ENCODE measurements around the gene MT1G. TPM values are rescaled to one million over a fixed set of nuclear protein-coding genes. Genes with fewer than 3 reads are reported as not detected.

MT1G gene
- polyA plus RNA-seq, 2 of the 4 experiments (the other 2 are of a cell fraction), result not detected

DNA sequence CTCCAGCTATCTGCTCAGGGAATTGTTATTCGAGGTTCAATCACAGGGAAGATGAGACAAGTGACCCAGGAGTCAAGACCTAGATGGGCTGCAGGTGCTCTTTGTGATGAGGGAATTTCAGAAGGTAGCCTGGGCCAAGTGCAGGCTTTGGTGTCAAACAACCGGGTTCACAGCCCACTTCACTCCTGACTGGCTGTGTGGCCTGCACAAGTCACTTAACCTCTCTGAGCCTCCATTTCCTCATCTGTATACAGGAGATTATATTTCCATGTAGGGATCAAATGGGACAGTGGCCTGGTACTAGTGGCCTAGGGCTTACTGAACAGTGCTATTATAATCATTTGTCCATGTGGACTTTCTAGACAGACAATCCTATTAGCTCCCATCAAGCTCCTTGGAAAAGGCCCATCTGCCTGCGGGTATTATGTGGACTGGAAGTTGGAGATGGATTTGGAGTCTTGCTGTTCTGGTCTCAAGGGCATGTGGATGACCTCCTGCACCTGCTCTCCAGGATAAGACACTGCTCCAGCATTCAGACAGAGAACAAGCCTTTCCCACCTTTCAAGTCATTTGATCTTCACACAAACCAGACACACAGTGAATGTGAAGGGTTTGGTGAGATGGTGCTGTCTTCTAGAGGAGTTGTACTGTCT, 11.3 kb upstream of the MT1G start:
- WGBS (ENCODE audit: missing lambda C conversion rate), result 77% methylated on average over 3 of the region's 3 CpGs
- ChIA-PET POLR2A (no interaction called here), CTCF (interaction anchor here (1.2 to 4.3 kb wide), 5 partner anchors 17 to 111 kb away, joined by 3 to 33 read pairs (median 13); no protein-coding TSS in a partner anchor)
- no peak overlapping the region; a peak in 1 of 6 replicates for H3K27ac ChIP-seq
- no peak for FAIRE-seq
- ATAC-seq, result no peak
- no peak for DNase-seq (ENCODE audit: low read depth in 1 of 2, low spot score in 1 of 2)
- H3K4me3 ChIP-seq, result no peak overlapping the region
- no peaks in the 10 kb centered on the region for H3K9me3 ChIP-seq
- H3K4me1 ChIP-seq, result peaks cover 9% of the 10 kb centered on the region; the same call in 2 of the 3 replicates
- H3K4me2 ChIP-seq, result no peak overlapping the region
- peak; percentile 17 for TF ChIP-seq ZFP36 (IDR thresholded peaks at IDR 0.05; ENCODE audit: borderline replicate concordance, partially characterized antibody)
- TF ChIP-seq CHD4 (IDR thresholded peaks at IDR 0.05; ENCODE audit: borderline replicate concordance), result no peak

DNA sequence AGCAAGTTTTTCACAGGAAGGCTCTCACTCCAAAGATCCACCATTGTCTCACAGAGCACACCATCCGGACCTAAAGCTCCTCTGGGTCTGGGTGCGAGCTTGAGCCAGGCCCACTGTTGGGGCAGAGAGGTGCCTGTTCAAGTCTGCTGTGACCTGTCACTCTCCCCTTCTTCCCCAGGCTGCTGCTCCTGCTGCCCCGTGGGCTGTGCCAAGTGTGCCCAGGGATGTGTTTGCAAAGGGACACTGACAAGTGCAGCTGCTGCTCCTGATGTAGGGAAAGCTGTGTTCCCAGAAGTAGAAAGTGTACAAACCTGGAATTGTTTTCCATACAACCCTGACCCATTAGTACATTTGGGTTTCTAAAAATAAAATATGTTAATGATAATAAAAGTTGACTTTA, 9.6 kb upstream of the MT1G start:
- Histone ChIP-seq H3K27ac (no peak overlapping the region), H3K4me3 (no peak overlapping the region), H3K9me3 (no peaks in the 10 kb centered on the region), H3K4me2 (no peak overlapping the region), H3K4me1 (peaks cover 4% of the 10 kb centered on the region; the same call in 1 of the 3 replicates)
- ATAC-seq, result no peak
- DNase-seq (ENCODE audit: low read depth in 1 of 2, low spot score in 1 of 2), result no peak
- TF ChIP-seq, protein P1, sequence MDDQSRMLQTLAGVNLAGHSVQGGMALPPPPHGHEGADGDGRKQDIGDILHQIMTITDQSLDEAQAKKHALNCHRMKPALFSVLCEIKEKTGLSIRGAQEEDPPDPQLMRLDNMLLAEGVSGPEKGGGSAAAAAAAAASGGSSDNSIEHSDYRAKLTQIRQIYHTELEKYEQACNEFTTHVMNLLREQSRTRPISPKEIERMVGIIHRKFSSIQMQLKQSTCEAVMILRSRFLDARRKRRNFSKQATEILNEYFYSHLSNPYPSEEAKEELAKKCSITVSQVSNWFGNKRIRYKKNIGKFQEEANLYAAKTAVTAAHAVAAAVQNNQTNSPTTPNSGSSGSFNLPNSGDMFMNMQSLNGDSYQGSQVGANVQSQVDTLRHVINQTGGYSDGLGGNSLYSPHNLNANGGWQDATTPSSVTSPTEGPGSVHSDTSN (IDR thresholded peaks at IDR 0.05), result no peak
- TF ChIP-seq JUNB (IDR thresholded peaks at IDR 0.05) (no peak), MAFK (IDR thresholded peaks at IDR 0.05; ENCODE audit: partially characterized antibody) (no peak), HOXB5 (CRISPR knock-in tag; IDR thresholded peaks at IDR 0.05) (no peak), EHF (CRISPR knock-in tag; IDR thresholded peaks at IDR 0.05) (no peak), NFE2L2 (conservative IDR thresholded peaks at IDR 0.05; ENCODE audit: low read length) (no peak), SREBF2 (IDR thresholded peaks at IDR 0.05) (no peak), BHLHE40 (IDR thresholded peaks at IDR 0.05; ENCODE audit: low read depth, low read length) (no peak), RARB (CRISPR knock-in tag; IDR thresholded peaks at IDR 0.05) (no peak), FOXS1 (CRISPR knock-in tag; IDR thresholded peaks at IDR 0.05) (no peak), NPAS2 (CRISPR knock-in tag; IDR thresholded peaks at IDR 0.05; ENCODE audit: borderline replicate concordance) (no peak), NR3C1 (IDR thresholded peaks at IDR 0.05) (no peak), HOXA7 (CRISPR knock-in tag; IDR thresholded peaks at IDR 0.05) (no peak), KDM5A (IDR thresholded peaks at IDR 0.05) (no peak), POLR2AphosphoS2 (conservative IDR thresholded peaks at IDR 0.05; ENCODE audit: low read length) (no peak)
- TF ChIP-seq, protein P2, sequence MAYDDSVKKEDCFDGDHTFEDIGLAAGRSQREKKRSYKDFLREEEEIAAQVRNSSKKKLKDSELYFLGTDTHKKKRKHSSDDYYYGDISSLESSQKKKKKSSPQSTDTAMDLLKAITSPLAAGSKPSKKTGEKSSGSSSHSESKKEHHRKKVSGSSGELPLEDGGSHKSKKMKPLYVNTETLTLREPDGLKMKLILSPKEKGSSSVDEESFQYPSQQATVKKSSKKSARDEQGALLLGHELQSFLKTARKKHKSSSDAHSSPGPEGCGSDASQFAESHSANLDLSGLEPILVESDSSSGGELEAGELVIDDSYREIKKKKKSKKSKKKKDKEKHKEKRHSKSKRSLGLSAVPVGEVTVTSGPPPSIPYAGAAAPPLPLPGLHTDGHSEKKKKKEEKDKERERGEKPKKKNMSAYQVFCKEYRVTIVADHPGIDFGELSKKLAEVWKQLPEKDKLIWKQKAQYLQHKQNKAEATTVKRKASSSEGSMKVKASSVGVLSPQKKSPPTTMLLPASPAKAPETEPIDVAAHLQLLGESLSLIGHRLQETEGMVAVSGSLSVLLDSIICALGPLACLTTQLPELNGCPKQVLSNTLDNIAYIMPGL (CRISPR knock-in tag; IDR thresholded peaks at IDR 0.05; ENCODE audit: borderline replicate concordance), result no peak
- TF ChIP-seq, protein P3, sequence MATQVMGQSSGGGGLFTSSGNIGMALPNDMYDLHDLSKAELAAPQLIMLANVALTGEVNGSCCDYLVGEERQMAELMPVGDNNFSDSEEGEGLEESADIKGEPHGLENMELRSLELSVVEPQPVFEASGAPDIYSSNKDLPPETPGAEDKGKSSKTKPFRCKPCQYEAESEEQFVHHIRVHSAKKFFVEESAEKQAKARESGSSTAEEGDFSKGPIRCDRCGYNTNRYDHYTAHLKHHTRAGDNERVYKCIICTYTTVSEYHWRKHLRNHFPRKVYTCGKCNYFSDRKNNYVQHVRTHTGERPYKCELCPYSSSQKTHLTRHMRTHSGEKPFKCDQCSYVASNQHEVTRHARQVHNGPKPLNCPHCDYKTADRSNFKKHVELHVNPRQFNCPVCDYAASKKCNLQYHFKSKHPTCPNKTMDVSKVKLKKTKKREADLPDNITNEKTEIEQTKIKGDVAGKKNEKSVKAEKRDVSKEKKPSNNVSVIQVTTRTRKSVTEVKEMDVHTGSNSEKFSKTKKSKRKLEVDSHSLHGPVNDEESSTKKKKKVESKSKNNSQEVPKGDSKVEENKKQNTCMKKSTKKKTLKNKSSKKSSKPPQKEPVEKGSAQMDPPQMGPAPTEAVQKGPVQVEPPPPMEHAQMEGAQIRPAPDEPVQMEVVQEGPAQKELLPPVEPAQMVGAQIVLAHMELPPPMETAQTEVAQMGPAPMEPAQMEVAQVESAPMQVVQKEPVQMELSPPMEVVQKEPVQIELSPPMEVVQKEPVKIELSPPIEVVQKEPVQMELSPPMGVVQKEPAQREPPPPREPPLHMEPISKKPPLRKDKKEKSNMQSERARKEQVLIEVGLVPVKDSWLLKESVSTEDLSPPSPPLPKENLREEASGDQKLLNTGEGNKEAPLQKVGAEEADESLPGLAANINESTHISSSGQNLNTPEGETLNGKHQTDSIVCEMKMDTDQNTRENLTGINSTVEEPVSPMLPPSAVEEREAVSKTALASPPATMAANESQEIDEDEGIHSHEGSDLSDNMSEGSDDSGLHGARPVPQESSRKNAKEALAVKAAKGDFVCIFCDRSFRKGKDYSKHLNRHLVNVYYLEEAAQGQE (IDR thresholded peaks at IDR 0.05), result no peak
- TF ChIP-seq, protein P4, sequence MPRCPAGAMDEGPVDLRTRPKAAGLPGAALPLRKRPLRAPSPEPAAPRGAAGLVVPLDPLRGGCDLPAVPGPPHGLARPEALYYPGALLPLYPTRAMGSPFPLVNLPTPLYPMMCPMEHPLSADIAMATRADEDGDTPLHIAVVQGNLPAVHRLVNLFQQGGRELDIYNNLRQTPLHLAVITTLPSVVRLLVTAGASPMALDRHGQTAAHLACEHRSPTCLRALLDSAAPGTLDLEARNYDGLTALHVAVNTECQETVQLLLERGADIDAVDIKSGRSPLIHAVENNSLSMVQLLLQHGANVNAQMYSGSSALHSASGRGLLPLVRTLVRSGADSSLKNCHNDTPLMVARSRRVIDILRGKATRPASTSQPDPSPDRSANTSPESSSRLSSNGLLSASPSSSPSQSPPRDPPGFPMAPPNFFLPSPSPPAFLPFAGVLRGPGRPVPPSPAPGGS (IDR thresholded peaks at IDR 0.05), result no peak
- TF ChIP-seq, protein P5, sequence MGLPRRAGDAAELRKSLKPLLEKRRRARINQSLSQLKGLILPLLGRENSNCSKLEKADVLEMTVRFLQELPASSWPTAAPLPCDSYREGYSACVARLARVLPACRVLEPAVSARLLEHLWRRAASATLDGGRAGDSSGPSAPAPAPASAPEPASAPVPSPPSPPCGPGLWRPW (IDR thresholded peaks at IDR 0.05), result no peak
- WGBS (ENCODE audit: missing lambda C conversion rate), result 57% methylated on average over 3 of the region's 3 CpGs
- POLR2A ChIA-PET, result interaction anchor here (0.9 kb wide), 1 partner anchor 20 kb away, joined by 4 read pairs; the partner anchor contains the start of gene MT1F
- no peak for FAIRE-seq
- CTCF ChIA-PET, result interaction anchor here (0.8 to 4.3 kb wide), 6 partner anchors 15 to 163 kb away, joined by 3 to 33 read pairs (median 9); no protein-coding TSS in a partner anchor

Measured in A549 (cell line).